GM19452 (cell line): ENCODE data around the gene CCDC197.

Source experiments
- ATAC-seq: cut with Tn5 transposase; IDR thresholded peaks from one replicate; pipeline ENCODE4 v1.9.1; 2021; ENCODE audit not compliant: unreplicated experiment

CCDC197 gene

GRCh38 chr14:93997082-93997481 lies at the start of gene CCDC197:
Gene CCDC197, plus strand, starts transcription at chr14:93997301. Its CDS starts 831 bp downstream, at chr14:93998132.
- ATAC-seq, result no peak

GRCh38 chr14:93949511-93950075 lies 47.5 kb upstream of the CCDC197 start:
- no peak for ATAC-seq

GRCh38 chr14:93950948-93951634 lies 46.0 kb upstream of the CCDC197 start:
- no peak for ATAC-seq

- no peak for ATAC-seq
These were observed 45.2 kb upstream of the CCDC197 start for GRCh38 chr14:93951635-93952540.

GRCh38 chr14:93952829-93953228 lies 44.3 kb upstream of the CCDC197 start:
- ATAC-seq, result no peak

GRCh38 chr14:93953263-93953662 lies 43.8 kb upstream of the CCDC197 start:
- ATAC-seq, result no peak

- no peak for ATAC-seq
These were observed 43.2 kb upstream of the CCDC197 start for GRCh38 chr14:93953739-93954515.

GRCh38 chr14:93954516-93954830 lies 42.6 kb upstream of the CCDC197 start:
- no peak for ATAC-seq

GRCh38 chr14:93954900-93955849 lies 41.9 kb upstream of the CCDC197 start:
- ATAC-seq, result peak; percentile 30

- no peak for ATAC-seq
These were observed 41.1 kb upstream of the CCDC197 start for GRCh38 chr14:93955850-93956481.

- ATAC-seq, result no peak
These were observed 40.4 kb upstream of the CCDC197 start for GRCh38 chr14:93956514-93957332.

- no peak for ATAC-seq
These were observed 39.8 kb upstream of the CCDC197 start for GRCh38 chr14:93957333-93957710.

- no peak for ATAC-seq
These were observed 39.1 kb upstream of the CCDC197 start for GRCh38 chr14:93957751-93958566.

- no peak for ATAC-seq
These were observed 38.4 kb upstream of the CCDC197 start for GRCh38 chr14:93958567-93959238.

- ATAC-seq, result peak; percentile 71
These were observed 37.6 kb upstream of the CCDC197 start for GRCh38 chr14:93959239-93960107.

GRCh38 chr14:93960108-93960475 lies 37.0 kb upstream of the CCDC197 start:
- ATAC-seq, result no peak
